Activated CD8-positive, alpha-beta memory T cell treated with anti-CD3 and anti-CD28 coated beads, Interleukin-2, amount 50 U/mL, for 48 hours (primary cell): ENCODE measurements around the gene C19orf12.

Experiments used
- DNase-seq: peaks from one replicate; pipeline ENCODE4 v3.0.0-alpha.2; 2020

Gene C19orf12

DNA sequence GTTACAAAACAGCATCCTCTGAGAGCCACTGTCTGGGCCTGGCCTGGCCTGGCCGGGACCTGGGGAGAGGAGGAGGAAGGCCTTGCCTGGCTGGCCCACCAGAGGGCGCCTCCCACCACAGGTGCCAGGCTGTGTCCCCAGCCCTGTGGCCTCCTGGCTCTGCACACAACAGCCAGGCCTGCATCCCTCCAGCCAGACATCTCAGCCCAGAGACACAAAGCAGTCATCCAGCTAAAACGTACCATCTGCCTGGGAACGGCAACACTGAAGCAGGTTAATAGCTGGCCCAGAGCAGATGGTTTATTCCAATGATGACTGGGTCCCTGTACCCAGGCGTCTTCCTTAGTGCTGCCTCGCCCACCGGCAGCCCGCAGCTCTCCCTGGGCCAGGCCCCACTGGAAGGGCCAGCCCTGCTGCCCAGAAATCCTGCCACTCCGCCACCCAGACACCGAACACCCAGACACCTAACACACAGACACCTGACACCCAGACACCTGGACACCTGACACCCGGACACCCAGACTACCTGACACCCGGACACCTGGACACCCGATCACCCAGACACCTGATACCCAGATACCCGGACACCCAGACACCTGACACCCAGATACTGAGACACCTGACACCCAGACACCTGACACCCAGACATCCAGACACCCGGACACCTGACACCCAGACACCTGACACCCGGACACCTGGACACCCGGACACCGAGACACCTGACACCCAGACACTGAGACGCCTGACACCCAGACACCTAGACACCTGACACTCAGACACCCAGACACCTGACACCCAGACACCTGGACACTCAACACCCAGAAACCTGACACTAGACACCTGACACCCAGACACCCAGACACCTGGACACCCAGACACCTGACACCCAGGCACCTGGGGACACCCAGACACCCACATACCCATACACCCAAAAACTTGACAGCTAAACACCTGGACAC, 20.1 kb downstream of the C19orf12 start:
- DNase-seq = peak; percentile 90

DNA sequence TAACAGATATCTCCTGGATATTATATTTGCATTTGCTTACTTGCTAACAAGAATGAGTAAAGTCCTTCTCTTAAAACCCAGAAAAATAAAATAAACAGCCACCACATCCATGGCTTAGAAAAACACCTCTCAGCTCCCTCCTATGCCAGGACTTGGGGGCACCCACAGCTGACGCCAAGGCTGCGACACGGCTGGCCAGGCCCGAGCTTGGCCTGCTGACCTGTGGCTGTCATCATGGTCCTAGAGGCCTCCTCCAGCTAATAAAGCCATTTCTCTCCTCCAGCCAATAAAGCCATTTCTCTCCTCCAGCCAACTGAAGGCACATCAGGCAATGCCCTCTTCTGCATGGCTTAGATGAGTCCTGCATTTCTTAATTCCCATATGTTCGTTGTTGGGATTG, 20.9 kb downstream of the C19orf12 start:
- no peak for DNase-seq

DNA sequence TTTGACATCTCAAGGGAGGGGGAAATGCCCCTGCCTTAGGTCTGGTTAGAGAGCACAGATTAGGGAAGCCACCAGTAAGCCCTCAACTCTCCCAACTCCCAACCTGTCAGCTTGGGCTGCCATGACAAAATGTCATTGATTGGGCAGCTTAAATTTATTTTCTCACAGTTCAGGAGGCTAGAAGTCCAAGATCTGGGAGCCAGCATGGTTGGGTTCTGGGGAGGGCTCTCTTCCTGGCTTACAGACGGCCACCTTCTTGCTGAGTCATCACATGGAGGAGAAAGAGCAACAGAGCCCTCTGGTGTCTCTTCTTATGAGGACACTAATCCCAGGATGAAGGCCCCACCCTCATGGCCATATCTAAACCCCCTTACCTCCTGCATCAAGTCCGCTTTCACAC, 24.2 kb downstream of the C19orf12 start:
- no peak for DNase-seq

DNA sequence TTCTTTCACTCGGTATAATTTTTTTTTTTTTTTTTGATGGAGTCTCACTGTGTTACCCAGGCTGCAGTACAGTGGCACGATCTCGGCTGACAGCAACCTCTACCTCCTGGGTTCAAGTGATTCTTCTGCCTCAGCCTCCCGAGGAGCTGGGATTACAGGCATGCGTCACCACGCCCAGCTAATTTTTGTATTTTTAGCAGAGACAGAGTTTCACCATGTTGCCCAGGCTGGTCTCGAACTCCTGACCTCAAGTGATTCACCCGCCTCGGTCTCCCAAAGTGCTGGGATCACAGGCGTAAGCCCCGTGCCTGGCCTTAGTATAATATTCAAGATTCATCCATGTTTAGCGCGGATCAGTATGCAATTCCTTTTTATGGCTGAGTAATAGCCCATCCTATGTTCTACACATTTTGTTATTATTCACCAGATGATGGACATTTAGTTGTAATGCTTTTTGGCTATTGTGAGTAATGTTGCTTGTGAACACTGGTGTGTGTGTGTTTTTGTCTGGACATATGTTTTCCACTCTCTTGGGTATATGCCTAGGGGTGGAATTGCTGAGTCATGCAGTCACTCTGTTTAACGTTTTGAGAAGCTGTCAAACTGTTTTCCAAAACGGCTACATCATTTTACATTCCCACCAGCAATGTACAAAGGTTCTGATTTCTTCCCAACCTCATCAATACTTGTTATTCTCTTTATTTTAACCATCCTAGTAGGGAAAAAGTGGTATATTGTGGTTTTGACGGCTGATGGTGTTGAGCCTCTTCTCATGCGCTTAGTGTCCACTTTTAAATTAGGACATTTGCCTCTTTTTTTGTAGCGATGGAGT, 26.9 kb downstream of the C19orf12 start:
- DNase-seq = no peak

DNA sequence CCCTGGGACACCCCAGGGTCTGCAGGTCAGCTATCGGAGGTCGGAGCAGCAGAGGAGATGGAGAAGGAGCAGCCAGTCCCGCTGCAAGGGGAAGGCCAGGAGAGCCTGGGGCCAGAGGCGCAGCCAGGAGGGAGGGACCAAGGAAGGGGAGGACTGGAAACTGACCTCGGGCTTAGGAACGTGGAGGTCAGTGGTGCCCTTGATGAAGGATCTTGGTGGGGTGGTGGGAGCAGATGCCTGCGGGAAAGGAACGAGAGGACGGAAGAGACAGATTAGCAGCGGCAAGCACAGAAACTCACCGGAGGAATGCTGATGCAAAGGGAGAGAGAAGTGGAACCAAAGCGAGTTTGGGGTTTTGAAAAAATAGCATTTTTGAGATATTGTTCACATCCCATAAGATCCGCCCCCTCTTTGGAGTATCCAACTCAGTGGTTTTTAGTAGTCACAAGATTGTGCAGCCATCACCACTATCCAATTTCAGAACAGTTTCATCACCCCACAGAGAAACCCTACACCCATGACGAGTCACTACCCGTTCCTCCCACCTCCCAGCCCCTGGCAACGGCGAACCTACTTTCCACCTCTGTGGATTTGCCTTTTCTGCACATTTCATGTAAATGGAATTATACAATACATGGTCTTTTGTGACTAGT, 27.7 kb downstream of the C19orf12 start:
- peak; percentile 77 for DNase-seq

DNA sequence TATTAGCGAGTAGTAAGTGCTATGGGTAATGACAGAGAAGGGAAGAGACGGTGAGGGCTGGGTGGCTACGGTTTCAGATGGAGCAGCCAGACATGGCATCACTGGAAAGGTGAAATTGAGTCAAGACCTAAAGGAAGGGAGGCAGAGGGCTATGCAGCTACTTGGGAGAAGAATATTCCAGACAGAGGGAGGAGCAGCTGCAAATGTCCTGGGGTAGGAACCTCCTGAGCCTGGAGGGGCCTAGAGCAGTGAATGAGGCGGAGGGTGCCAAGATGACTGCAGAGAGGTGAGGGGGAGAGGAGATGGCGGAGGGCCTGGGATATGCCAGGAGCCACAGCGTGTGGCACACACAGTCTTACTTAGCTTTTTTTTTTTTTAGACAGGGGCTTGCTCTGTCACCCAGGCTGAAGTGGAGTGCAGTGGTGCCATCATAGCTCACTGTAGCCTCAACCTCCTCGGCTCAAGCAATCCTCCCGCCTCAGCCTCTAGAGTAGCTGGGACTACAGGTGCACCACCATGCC, 28.7 kb downstream of the C19orf12 start:
- DNase-seq = no peak

DNA sequence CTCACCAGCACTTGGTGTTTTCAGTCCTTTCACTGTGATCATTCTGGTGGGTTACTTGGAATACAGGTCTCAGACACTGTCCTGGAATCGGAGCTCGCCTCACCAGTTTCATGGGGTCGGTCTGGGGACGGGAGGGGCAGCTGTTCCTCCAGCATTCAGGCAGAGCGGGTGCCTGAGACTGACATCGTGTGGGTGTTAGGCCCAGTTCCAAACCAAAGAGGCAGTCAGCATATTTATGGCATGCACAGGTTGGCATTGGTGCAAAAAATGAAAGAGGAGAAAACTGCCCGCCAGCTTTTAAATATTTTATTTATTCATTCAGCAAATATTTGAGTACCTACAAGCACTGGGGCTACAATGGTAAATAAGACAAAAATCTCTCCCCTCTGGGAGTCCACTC, 29.7 kb downstream of the C19orf12 start:
- no peak for DNase-seq

DNA sequence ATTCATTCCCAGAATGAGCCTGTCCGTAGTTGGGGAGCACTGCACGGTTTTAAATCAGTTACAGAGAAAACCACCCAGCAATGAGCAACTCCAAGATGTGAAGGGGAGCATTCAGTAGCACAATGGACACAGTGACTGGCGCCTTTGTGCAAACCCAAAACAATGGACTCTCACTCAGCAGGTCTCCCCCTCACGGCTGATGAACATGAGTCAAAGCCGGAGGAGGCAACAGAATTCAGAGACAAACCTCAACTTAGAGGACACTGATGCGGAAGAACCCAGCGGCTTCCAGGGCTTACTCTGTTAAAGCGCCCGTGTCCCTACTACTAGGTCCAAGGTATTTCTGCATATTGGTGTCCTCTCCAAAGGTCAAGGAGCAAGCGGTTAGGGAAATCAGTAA, 32.1 kb downstream of the C19orf12 start:
- no peak for DNase-seq

DNA sequence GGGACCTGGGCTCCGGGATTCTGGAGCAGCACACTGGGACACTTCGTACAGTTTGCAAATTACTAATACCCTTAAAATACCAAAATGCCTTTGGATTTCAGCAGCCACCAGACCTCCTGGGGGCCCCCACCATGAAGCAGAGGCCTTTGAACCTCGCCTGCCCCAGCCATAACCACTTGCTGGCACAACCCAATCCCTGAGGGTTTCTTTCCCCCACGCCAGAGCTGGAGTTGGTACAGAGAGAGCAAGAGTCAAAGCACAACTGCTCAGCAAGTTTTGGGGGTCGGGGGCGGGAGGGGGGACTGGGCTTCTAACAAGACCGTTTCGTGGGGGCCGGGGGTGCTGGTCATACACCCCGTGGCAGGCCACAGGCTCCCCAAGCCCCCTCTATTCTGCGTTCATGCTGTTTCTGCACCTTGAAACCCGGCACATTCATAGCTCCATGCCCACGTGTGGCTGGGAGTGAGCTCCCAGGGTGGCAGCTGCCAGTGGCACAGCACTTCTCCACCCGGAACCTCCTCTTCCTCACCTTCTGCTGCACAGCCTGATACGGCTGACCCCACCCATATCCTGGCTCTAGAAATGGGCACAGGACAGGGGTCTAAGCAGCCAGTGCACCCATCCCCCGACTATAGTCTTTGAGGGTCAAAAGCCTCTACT, 32.7 kb downstream of the C19orf12 start:
- DNase-seq = no peak

DNA sequence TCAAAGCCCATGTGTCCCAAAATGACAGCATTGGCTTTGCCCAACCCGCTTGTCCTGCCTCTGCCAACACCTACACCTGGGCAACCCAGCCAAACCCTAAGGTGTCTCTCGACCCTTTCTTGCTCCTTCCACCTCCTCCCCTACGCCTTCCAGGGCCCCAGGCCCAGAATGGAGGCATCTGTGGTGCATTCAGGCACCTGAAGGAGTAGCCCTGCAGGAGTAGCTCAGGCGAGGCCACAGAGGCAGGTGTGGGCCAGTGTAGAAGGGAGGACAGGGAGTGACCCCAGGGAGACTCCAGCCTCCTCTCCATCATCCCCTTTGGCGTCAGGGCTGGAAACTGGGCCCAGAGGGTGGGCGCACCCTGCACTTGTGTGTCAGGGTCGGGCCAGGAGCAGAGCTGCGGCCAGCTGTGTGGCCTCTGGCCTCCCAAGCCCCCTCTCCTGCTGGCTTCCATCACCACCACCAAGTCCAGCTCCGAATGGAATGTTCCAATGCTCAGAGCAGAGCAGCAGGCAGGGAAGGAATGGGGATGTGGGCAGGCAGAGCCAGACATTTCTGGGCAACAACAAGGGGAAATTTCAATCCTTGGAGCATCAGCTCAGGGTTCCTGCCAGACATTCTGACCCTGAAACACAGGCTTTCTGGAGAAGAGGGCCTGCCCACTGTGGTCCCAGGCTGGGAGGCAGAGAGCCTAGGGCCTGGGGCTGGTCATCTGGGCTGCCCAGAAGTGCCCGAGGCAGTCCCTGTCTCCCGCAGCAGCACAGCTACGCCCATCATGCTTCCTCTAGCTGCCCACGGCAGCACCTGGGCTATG, 33.4 kb downstream of the C19orf12 start:
- DNase-seq = no peak

DNA sequence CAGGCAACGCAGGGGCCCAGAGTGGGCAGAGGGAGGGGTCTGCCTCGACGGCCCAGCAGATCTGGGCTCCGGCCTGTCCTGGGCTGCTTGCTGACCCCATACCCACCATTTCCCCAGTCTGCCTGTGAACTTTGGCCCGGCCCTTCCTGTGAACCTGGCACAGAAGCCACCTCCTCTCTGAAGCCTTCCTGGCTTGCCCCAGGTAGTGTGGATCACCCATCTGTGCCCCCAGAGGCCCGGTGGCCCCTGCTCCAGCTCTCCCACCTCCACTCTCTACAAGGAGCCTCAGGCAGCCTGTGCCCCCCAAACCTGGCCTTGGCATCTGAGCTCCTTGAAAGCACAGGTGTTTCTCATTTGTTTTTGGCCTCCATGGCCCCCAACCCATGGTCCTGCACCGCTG, 34.1 kb downstream of the C19orf12 start:
- no peak for DNase-seq

DNA sequence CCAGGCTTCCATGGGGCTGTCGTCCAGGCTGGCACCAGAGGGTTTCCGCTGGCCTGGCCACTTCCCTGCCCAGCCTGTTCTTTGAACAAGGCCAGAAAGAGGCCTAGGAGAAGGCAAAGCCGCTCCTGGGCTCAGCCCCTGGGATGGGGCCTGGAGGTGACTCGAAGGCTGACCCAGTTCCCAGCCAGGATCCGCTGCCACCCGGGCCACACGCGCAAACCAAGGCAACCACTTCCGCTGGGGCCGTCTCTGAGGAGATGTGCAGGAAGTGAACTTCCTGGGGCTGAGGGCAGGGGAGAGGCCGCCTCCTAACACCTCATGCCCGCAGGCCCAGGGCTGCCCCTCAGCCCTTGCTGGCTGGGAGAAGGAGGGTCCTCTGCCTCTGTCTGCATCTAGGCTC, 34.6 kb downstream of the C19orf12 start:
- DNase-seq = peak; percentile 91

DNA sequence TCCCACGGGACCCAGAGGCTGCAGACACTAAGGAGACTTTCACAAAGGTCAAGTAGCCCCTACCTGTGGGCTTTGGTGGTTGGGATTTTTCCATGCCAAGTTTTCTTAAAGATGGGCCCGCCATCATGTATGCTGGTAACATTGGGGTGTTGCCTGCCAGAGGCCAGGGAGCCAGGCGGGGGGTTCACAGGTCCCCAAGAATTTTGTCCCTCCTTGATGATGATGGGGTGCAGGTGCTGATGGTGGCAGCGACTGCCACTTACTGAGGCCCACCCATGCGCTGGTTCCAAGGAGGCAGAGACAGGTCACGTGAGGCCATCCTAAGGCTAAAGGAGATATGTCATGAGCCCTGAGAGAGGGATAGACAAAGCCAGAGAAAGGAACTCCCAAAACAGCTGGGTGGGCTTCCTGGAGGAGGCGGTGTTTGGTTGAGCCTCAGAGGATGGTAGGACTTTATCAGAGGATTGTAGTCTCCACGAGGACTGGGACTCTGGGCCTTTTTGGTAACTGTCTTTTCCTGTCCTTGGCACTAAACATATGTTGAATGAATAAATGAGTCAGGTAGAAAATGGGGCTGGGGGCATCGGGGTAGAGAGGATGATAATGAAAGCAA, 35.4 kb downstream of the C19orf12 start:
- no peak for DNase-seq

DNA sequence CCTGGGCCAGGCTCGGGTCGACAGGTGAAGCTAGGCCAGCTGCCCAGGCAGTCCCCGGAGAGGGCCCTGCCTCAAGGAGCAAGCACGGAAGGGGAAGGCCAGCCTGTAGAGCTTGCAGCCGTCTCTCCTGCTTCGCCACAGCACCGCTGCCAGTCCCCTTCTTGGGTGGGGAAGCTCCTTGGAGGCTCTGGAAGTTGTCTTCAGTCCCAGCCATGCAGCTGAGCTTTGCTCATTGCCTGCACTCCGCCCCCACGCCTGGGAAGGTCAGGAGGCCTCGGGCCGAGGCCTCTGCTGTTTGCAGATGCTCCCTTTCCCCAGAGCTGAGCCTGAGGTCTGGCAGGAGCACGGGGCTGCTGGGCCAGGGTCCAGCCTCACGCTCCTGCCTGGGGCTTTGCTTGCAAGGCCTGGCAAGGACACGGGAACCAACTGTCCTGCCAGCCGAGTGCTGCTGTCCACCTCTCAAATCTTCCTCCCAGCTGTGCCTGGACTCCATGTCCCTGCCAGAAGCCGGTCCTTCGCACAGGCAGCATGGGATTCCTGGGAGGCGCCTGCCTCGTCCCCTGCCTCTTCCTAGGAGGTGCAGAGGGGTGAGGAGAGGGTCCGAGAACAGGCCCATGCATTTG, 36.5 kb downstream of the C19orf12 start:
- DNase-seq = no peak

DNA sequence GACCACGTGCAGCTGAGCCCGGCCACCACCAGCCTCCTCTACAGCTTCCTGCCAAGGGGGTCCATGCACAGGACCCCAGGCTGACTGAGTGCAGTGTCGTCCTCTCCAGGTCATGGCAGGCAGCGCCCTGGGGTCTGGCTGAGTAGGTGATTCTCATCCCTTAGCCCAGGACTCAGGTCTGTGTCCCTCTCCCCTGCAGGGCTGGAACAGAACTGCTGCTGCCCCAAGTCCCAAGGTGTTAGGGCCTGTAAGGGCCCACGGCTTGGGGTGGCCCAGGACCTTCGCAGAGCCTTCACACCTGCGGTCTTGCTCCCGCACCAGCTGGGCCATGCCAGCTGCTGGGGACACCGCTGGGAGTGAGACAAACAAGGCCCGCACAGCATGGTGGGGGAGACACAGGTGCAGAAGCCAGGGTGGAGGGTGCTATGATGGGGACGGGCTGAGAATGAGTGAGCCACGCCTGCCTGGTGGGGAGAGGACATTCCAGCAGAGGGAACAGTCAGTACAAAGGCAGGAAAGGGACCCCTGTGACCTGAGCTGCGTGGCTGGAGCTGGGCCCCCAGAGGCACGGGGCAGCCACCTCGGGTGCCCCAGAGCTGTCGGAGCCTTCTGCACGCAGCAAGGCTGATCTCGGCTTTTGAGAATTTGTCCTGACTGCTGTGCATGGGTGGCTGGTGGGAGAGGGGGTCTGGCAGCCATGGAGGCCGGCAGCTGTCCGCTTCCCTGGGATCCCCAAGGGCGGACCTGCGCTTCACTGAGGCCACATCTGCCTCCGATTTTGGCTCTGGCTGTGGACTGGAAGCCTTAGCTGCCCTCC, 37.9 kb downstream of the C19orf12 start:
- DNase-seq = no peak

DNA sequence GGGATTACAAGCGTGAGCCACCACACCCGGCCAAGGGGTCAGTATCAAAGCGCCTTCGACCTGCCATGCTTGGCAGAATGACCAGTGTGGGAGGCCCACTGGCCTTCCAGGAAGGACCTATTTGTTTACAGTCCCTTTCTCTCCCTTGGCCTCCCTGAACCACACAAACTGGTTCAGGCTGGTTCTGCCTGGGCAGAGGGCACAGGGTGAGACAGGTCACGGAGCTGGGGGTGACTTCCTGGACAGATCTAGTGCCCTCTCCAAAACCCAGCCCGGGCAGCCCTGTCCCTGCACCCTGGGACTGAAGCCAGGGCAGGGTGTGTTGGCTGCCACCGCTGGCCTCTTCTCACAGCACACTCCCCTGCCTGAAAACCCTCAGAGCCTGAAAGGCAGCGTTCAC, 38.5 kb downstream of the C19orf12 start:
- no peak for DNase-seq

DNA sequence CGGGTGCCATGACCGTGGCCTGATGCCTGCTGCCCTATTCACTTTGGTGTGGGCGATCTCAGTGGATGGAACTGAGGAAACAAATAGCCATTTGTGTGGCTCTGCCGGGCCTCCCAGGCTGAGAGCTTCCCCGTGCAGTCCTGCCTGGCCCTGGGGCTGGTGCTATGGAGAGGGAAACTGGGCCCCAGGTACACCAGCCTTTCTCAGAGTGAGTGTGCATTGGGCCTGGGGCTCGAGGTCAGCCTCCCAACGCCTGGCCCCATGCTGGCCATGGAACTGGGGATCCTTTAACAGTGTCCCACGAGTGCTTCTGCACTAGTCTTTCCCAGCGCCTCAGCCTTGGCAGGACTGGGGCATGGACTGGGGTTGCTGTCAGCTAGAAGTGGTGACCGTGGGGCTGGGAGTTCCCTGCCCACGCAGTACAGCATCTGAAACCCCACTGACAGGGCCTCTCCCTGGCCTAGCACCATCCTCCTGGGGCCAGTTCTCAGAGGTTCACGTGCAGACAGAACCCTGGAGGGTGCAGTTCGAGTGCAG, 39.3 kb downstream of the C19orf12 start:
- DNase-seq = no peak

DNA sequence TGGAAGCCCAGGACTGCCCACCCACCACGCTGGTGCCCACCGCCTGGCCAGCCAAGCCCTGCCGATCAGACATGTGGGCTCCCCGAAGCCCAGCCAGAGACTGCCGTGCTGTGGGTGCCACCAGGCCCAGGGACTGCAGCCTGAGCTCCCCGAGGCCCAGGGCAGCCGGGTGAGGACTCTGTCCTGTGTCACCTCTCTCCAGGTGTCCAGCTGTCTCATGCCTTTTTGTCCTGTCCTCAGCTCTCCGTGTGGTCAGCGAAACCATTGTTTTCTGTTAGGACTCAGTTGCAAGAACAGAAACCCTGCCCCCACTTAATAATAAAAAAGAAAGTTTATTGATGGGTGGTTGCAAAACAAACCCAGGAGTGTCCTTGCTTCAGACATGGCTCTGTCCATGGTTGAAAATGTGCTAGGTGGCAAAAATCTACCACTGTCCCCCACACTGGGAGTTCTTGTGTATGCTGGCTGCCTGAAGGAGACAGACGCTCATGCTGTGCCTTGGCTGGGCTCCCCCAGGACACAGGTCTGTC, 39.9 kb downstream of the C19orf12 start:
- DNase-seq = no peak
